Trophoblast cell (in vitro differentiated cells and primary cell): ENCODE data around the gene FGF1.

Source experiments
- DNase-seq, 2 donors: peaks; one replicate each; pipeline ENCODE4 v3.0.0-alpha.2; 2016
- H2AFZ ChIP-seq: 2 replicates; pipeline ENCODE4 v1.6.1; 2013; ENCODE audit warnings: low read length, moderate library complexity, mild to moderate bottlenecking; ENCODE audit not compliant: insufficient read depth, poor library complexity
- H2AK5ac ChIP-seq: 2 replicates; pipeline ENCODE4 v1.6.1; 2013; ENCODE audit warnings: mild to moderate bottlenecking, low read length
- H2BK120ac ChIP-seq: 2 replicates; pipeline ENCODE4 v1.6.1; 2013; ENCODE audit warnings: low read length, mild to moderate bottlenecking, moderate library complexity; ENCODE audit not compliant: insufficient read depth, poor library complexity
- H2BK12ac ChIP-seq: 2 replicates; pipeline ENCODE4 v1.6.1; 2013; ENCODE audit warnings: mild to moderate bottlenecking, low read length, moderate library complexity
- H2BK5ac ChIP-seq: 2 replicates; pipeline ENCODE4 v1.6.1; 2013; ENCODE audit warnings: low read length, low read depth, moderate library complexity, mild to moderate bottlenecking; ENCODE audit not compliant: poor library complexity
- H3K14ac ChIP-seq: 2 replicates; pipeline ENCODE4 v1.6.1; 2013; ENCODE audit warnings: mild to moderate bottlenecking, low read length
- H3K18ac ChIP-seq: 2 replicates; pipeline ENCODE4 v1.6.1; 2013; ENCODE audit warnings: mild to moderate bottlenecking, low read length
- H3K23ac ChIP-seq: 2 replicates; pipeline ENCODE4 v1.6.1; 2013; ENCODE audit warnings: low read length
- H3K27ac ChIP-seq: 2 replicates; pipeline ENCODE4 v1.5.1; 2013; ENCODE audit warnings: low read depth, mild to moderate bottlenecking, inconsistent platforms, low read length, moderate library complexity
- H3K27me3 ChIP-seq: 2 replicates; pipeline ENCODE4 v1.6.1; 2013; ENCODE audit warnings: inconsistent platforms, mild to moderate bottlenecking, low read length, moderate library complexity; ENCODE audit not compliant: insufficient read depth
- H3K36me3 ChIP-seq, 2 experiments: 1 replicate in 1 of 2; 2 replicates in 1 of 2; pipeline ENCODE4 v1.6.1; 2013; ENCODE audit warnings: low read length in 2 of 2, mild to moderate bottlenecking in 2 of 2, moderate library complexity in 1 of 2; ENCODE audit not compliant: insufficient read depth in 2 of 2, control insufficient read depth in 1 of 2
- H3K4ac ChIP-seq: 2 replicates; pipeline ENCODE4 v1.6.1; 2013; ENCODE audit warnings: low read depth, mild to moderate bottlenecking, low read length, moderate library complexity
- H3K4me1 ChIP-seq, 2 experiments: 1 replicate in 1 of 2; 2 replicates in 1 of 2; pipeline ENCODE4 v1.6.1; 2013; ENCODE audit warnings: low read length in 2 of 2, mild to moderate bottlenecking in 2 of 2, moderate library complexity in 1 of 2; ENCODE audit not compliant: insufficient read depth in 2 of 2, control insufficient read depth in 1 of 2
- H3K4me2 ChIP-seq: 2 replicates; pipeline ENCODE4 v1.6.1; 2013; ENCODE audit warnings: inconsistent platforms, mild to moderate bottlenecking, low read length, moderate library complexity
- H3K4me3 ChIP-seq: 2 replicates; pipeline ENCODE4 v1.5.1; 2013; ENCODE audit warnings: mild to moderate bottlenecking, low read depth, low read length, inconsistent platforms
- H3K79me1 ChIP-seq: one replicate; pipeline ENCODE4 v1.6.1; 2013; ENCODE audit warnings: low read length
- H3K79me2 ChIP-seq: 2 replicates; pipeline ENCODE4 v1.6.1; 2013; ENCODE audit warnings: low read length, mild to moderate bottlenecking; ENCODE audit not compliant: control insufficient read depth, insufficient read depth, poor library complexity
- H3K9ac ChIP-seq: 2 replicates; pipeline ENCODE4 v1.6.1; 2013; ENCODE audit warnings: mild to moderate bottlenecking, low read length
- H3K9me3 ChIP-seq: 2 replicates; pipeline ENCODE4 v1.6.1; 2013; ENCODE audit warnings: low read depth, mild to moderate bottlenecking, control low read depth, inconsistent platforms, low read length; ENCODE audit not compliant: insufficient read depth
- H4K12ac ChIP-seq: 2 replicates; pipeline ENCODE4 v1.6.1; 2013; ENCODE audit warnings: low read depth, mild to moderate bottlenecking, low read length, moderate library complexity
- H4K8ac ChIP-seq: 2 replicates; pipeline ENCODE4 v1.6.1; 2013; ENCODE audit warnings: low read depth, mild to moderate bottlenecking, low read length, moderate library complexity
- H4K91ac ChIP-seq: one replicate; pipeline ENCODE4 v1.6.1; 2013; ENCODE audit warnings: low read depth, mild to moderate bottlenecking, low read length, moderate library complexity
- WGBS: extraction: QIAGEN DNeasy Blood & Tissue Kit; methylation state at CpG from one replicate; pipeline ENCODE4 v1.1.7; 2013; ENCODE audit warnings: missing lambda C conversion rate; ENCODE audit not compliant: insufficient read length, insufficient coverage; ENCODE audit errors: extremely low coverage; 5-methylcytosine and 5-hydroxymethylcytosine counted together

The FGF1 gene

GRCh38 chr5:142544071-142544753 lies 141.7 kb downstream of the FGF1 start:
- no peaks in the 10 kb centered on the region for H3K27me3 ChIP-seq
- H3K79me2 ChIP-seq, result no peaks in the 10 kb centered on the region
- H3K4me2 ChIP-seq, result no peak overlapping the region
- no CpG with 5 or more reads among the region's 8 CpGs for WGBS
- no peak overlapping the region for H3K4ac ChIP-seq
- H3K4me1 ChIP-seq, result peaks cover 4 to 9% of the 10 kb centered on the region in 2 experiments
- no peak overlapping the region for H3K14ac ChIP-seq
- H3K9ac ChIP-seq, result no peak overlapping the region
- H2AK5ac ChIP-seq, result no peak overlapping the region
- H3K36me3 ChIP-seq, result no peaks in the 10 kb centered on the region
- no peak overlapping the region for H3K23ac ChIP-seq
- H2BK120ac ChIP-seq, result no peak overlapping the region
- H3K27ac ChIP-seq, result no peak overlapping the region
- no peak overlapping the region for H3K4me3 ChIP-seq
- H3K9me3 ChIP-seq, result no peaks in the 10 kb centered on the region
- no peak overlapping the region for H4K12ac ChIP-seq
- DNase-seq, result peak in 1 of 2 donors; percentile 63
- H3K18ac ChIP-seq, result no peak overlapping the region
- no peak overlapping the region for H4K8ac ChIP-seq
- no peak overlapping the region for H2BK12ac ChIP-seq
- no peak overlapping the region for H2BK5ac ChIP-seq
- no peaks in the 10 kb centered on the region for H3K79me1 ChIP-seq
- H2AFZ ChIP-seq, result no peak overlapping the region
- no peak overlapping the region for H4K91ac ChIP-seq

DNA sequence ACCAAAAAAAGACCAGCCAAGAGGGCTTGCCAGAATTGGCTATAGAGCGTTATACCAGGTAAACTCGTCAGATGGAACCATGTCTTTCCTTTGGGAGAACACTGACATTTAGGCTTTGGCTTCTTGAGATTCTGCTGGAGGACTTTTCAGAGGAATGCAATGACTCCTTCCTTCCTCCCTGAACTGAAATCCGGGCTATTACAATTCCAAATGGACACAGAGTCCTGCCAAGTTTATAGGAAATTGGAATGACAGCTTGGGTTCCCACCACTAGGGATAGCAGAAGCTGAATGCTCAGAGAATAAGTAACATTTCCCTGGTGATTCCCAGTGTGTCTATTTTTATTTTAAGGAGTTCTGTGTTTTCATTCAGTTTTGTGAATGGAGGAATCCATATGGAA lies 143.0 kb downstream of the FGF1 start:
- no peak overlapping the region for H3K4me3 ChIP-seq
- no peak overlapping the region for H3K27ac ChIP-seq
- H2BK12ac ChIP-seq, result no peak overlapping the region
- H2BK120ac ChIP-seq, result no peak overlapping the region
- H3K4ac ChIP-seq, result no peak overlapping the region
- no peaks in the 10 kb centered on the region for H3K9me3 ChIP-seq
- H3K4me2 ChIP-seq, result no peak overlapping the region
- H2AK5ac ChIP-seq, result no peak overlapping the region
- H2AFZ ChIP-seq, result no peak overlapping the region
- no peak overlapping the region for H4K91ac ChIP-seq
- no peaks in the 10 kb centered on the region for H3K27me3 ChIP-seq
- no peak overlapping the region for H3K14ac ChIP-seq
- H2BK5ac ChIP-seq, result no peak overlapping the region
- no peak overlapping the region for H3K23ac ChIP-seq
- no peaks in the 10 kb centered on the region for H3K79me1 ChIP-seq
- H3K4me1 ChIP-seq, result peaks cover 4 to 9% of the 10 kb centered on the region in 2 experiments
- H3K18ac ChIP-seq, result no peak overlapping the region
- H4K8ac ChIP-seq, result no peak overlapping the region
- H4K12ac ChIP-seq, result no peak overlapping the region
- no peaks in the 10 kb centered on the region for H3K79me2 ChIP-seq
- H3K36me3 ChIP-seq, result no peaks in the 10 kb centered on the region
- DNase-seq, result peak in 1 of 2 donors; percentile 38
- WGBS, result no CpG with 5 or more reads among the region's 3 CpGs
- H3K9ac ChIP-seq, result no peak overlapping the region
